Activated CD8-positive, alpha-beta memory T cell treated with anti-CD3 and anti-CD28 coated beads for 1 hour (primary cell): ENCODE data around the gene PABPN1.
"Not testable (repeated sequence)": the region's sequence is repeated elsewhere in the genome, so short reads cannot be mapped to it uniquely, and the experiment has no call there.

Experiments used
- DNase-seq, 2 donors: peaks; one replicate each; pipeline ENCODE4 v3.0.0-alpha.2; 2020; ENCODE audit warnings: low read depth in 1 of 2; ENCODE audit errors: extremely low read depth in 1 of 2

The PABPN1 gene

GRCh38 chr14:23301288-23301968 lies 19.8 kb upstream of the PABPN1 start:
- DNase-seq: peak; percentile 85 to 96

GRCh38 chr14:23301969-23302289 lies 19.3 kb upstream of the PABPN1 start:
- no peak for DNase-seq

- peak; percentile 60 to 79 for DNase-seq
Measured at GRCh38 chr14:23302290-23303225, 18.7 kb upstream of the PABPN1 start, which contains the start of gene PPP1R3E. Gene PPP1R3E (minus strand): TSS chr14:23302859. CDS start chr14:23302576, 283 bp downstream.

- no peak for DNase-seq
Measured at GRCh38 chr14:23306412-23307145, 14.7 kb upstream of the PABPN1 start, which contains the start of gene BCL2L2. Gene BCL2L2 (plus strand): TSS chr14:23306833. CDS start chr14:23307768, 935 bp downstream.

- DNase-seq: no peak
Measured at GRCh38 chr14:23307146-23307530, 14.1 kb upstream of the PABPN1 start.

GRCh38 chr14:23307687-23308644 lies 13.3 kb upstream of the PABPN1 start:
- no peak for DNase-seq

GRCh38 chr14:23308721-23309445 lies 12.4 kb upstream of the PABPN1 start:
- no peak for DNase-seq

GRCh38 chr14:23310546-23310945 lies 10.7 kb upstream of the PABPN1 start:
- DNase-seq: no peak

- no peak for DNase-seq
Measured at GRCh38 chr14:23316300-23316699, 5.0 kb upstream of the PABPN1 start.

- DNase-seq: no peak
Measured at GRCh38 chr14:23319746-23320583, 1.3 kb upstream of the PABPN1 start.

- no peak for DNase-seq
Measured at GRCh38 chr14:23321572-23322547, 603 bp downstream of the PABPN1 start.

GRCh38 chr14:23322568-23323517 lies 1.6 kb downstream of the PABPN1 start:
- no peak for DNase-seq

- no peak for DNase-seq
Measured at GRCh38 chr14:23323838-23324454, 2.7 kb downstream of the PABPN1 start.

- DNase-seq: no peak
Measured at GRCh38 chr14:23324455-23324846, 3.2 kb downstream of the PABPN1 start.

- DNase-seq: no peak
Measured at GRCh38 chr14:23324993-23325392, 3.7 kb downstream of the PABPN1 start.

GRCh38 chr14:23325746-23326145 lies 4.5 kb downstream of the PABPN1 start:
- DNase-seq: not testable (repeated sequence)
